MM.1S (cell line): ENCODE measurements around the gene IFI44.

Experiments
- CTCF ChIP-seq: fragments of 300-600 bp; sonication (generic); IDR thresholded peaks from 2 replicates; pipeline ENCODE4 v1.5.1; 2016; ENCODE audit warnings: antibody characterized with exemption, low read length, mixed read lengths
- EZH2 ChIP-seq: fragments of 300-600 bp; sonication (generic); optimal IDR thresholded peaks from 2 replicates; pipeline ENCODE3; 2017; ENCODE audit warnings: low read depth, mild to moderate bottlenecking, antibody characterized with exemption, low read length, mixed read lengths
- EZH2phosphoT487 ChIP-seq: fragments of 300-600 bp; sonication (generic); IDR thresholded peaks from 2 replicates; pipeline ENCODE4 v1.6.1; 2018; ENCODE audit warnings: antibody characterized with exemption, low read length

- TF ChIP-seq CTCF (no peak), EZH2phosphoT487 (no peak), EZH2 (no peak)
These were observed 1.6 kb downstream of the IFI44 start for GRCh38 chr1:78651241-78651640.
